Measurements from ENCODE around the gene TIMP1.
"Not testable (repeated sequence)": the region's sequence is repeated elsewhere in the genome, so short reads cannot be mapped to it uniquely, and the experiment has no call there.

The TIMP1 gene

DNA sequence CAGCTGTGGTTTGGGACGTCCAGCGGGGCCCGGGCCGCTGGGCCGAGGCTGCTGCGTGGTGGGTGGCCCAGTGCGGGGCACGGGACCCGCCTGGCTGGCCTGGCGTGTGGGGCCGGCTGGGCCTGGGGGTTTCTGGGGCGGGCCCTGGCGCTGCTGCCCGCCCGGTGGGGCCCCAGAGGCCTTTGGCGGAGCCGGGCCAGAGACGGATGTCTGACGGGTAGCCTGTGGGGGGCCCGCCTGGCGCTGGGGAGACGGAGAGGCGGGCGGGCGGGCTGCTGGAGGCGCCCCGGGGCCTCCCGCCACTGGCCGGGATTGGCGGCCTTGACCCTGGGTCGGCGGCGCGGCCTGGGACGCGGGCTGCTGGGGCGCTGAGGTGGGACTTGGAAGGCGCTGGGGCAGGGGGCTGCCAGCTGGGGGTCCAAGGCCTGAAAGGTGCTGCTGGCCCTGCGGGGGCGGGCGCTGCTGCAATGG lies 8.1 kb upstream of the TIMP1 start:
- no peak for DNase-seq

DNA sequence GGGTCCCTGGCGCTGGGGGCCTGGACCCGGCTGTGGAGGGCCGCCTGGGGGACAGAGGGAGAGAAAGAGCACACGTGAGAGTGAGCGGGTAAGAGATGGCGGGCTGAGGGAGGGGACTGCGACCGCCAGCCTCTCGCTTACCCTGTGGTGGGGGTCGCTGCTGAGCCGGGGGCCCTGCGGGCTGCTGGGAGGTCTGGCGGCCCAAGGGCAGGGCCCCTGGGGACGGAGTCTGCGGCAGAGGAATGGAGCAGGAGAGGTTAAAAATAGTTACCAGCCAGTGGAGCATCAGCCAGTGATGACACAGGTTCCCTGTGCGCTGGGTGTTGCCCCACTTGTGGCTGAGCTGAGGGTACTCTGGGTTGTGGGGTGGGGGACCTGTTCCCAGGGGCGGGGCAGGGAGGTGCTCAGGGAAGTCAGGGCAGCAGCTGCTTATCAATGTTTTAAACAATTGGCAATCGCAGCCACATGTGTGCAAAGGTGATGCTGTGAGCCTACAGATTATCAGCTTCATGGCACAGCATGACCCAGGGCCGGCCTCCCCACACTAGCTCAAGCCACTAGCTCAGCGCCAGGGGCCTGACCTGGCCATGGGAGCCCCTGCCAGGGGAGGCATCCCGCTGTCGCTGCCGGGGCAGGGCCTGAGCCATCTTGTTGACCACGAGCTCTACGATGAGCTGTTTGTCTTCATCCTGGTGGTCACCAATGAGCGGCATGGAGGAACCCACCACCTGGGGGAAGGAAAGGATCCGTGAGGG lies 7.5 kb upstream of the TIMP1 start:
- no peak for DNase-seq

DNA sequence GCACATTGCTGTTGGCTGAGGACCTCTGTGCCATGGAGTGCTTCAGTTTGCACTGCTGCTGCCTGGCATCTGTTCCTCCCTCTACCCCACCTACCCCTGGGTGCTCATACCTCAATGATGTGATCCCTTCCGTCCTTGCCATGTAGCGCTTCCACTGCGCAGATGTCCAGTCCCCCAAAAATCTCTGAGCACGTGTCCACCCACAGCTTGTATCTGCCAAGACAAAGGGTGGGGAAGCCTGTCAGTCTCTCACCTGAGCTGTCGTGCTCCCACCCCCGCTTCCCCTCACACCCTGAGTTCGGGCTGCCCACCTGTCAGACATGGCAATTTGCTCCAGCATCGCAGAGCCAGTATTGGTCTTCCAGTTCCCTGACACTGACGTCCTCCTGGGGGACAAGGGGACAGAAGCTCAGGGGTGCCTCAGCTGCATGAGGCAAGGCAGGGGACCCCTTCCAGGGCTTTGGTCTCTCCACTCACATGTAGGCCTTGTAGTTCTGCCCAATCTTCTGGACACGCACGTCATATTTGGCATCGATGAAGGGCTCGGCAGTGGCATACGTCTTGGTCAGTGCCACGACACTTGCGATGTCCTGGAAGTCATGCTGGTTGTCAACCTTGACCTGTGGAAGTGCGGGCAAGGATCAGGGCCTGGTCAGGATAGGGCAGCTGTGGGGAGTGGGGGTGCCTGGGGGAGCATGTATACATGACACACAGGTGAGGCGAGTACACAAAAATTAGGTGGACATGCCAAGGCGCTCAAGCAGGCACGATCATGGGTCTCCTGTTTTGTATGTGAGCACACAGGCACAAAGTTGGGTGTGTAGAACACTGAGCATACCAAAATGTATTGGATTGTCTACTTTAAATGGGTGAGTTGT lies 6.0 kb upstream of the TIMP1 start:
- DNase-seq = no peak

DNA sequence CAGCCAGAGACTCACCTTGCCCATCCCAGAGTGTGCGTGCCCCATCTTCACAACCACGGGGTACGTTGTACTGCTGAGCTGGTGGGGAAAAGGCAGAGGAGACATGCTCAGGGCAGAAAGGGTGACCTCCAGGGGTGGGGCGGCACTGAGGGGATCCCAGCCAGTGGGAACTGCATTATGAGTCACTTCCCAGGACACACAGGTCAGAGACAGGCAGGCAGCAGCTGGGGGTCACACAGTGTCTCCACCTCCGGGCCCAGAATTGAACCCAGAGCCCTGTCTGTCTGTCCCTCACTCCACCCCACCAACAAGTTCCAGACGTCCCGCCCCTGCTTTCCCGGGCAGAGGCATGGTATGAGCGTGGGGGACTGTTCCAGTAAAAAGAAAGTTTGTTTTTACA lies 4.8 kb upstream of the TIMP1 start:
- no peak for DNase-seq

DNA sequence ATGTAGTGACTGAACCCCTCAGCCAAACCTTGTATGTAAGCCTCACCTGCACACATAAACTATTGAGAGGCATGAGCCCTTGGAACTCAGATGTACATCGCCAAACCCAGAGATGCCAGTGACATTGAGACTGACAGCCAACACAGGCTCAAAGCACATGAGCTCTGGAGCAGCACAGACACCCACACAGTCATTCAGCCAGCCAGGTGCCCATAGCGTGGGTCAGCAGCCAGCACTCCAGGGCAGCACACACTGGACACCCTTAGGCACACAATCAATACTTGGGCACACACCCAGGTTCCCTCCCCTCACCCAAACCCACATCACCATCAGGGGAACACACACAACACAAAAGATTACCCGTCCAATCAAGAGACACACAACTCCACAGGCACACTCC lies 4.3 kb upstream of the TIMP1 start:
- no peak for DNase-seq

DNA sequence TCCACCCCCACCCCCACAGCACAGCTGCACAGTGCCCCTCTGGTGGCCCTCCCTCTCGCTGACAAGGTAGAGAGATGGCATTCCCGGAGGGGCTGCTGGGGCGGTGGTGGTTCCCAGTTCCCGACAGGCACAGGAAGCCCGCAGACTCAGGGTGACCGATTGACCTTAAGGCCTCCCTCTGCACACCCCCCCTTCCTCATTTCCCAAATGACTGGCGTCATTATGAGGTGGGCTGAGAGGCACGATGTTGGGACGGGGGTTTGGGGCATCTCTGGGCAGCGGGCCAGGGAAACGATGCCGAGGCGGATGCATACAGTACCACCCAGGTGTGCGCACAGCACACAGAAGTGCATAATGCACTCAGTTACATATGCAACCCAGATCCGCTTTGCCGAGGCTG lies 3.5 kb upstream of the TIMP1 start:
- DNase-seq = no peak

DNA sequence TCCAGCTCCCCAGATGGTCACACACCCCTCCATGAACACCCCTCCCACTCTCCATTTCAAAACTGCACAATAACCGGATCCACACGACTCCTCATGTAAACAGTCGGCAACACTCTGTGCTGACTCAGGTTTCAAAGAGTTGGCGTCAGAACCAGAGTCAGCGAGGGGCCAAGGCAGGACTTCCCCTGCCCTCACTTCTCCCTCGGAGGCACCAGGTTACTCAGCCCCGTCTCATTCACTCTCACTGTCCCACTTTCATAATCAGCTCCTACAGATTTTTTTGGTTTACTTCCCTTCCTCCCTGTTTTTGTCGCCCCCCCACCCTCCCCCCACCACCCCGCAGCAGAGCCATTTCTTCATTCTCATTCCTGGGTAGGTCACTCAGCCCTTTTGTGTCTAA lies 2.7 kb upstream of the TIMP1 start:
- DNase-seq = no peak

DNA sequence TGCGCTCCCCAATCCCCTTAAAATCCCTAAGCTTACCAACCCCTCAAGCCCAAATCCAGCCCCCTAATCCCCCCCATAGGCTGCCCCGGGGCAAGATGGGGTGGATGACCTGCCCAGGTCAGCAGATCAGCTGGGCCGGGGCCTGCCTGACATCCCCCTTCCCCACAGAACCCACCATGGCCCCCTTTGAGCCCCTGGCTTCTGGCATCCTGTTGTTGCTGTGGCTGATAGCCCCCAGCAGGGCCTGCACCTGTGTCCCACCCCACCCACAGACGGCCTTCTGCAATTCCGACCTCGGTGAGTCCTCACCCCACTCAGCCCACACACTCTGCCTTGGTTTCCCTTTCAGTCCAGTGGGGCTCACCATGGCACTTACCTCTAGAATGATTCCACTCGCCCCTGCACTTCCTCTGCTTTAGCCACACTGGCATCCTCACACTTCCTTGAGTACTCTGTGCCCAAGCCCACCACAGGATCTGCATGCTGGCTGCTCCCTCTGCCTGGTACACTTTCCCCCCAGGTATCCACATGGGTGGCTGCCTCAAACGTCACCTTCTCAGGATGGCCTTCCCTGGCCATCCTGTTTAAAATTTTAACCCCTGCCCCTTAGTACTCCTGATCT lies 1.1 kb downstream of the TIMP1 start:
- no peak for DNase-seq

DNA sequence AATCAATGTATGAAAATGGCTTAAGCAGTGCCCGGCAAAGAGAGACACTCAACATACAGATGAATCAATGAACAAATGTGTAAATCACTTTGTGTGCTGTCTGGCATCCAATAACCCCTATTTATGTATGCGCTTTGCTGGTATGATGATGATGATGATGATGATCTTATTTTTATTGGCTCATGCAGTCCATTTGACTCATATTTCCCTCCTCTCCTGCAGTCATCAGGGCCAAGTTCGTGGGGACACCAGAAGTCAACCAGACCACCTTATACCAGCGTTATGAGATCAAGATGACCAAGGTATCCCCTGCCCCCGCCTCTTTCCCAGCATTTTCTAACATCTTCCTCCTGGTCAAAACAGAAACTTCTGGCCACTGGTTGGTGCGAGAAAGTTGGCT lies 2.5 kb downstream of the TIMP1 start:
- DNase-seq = no peak

DNA sequence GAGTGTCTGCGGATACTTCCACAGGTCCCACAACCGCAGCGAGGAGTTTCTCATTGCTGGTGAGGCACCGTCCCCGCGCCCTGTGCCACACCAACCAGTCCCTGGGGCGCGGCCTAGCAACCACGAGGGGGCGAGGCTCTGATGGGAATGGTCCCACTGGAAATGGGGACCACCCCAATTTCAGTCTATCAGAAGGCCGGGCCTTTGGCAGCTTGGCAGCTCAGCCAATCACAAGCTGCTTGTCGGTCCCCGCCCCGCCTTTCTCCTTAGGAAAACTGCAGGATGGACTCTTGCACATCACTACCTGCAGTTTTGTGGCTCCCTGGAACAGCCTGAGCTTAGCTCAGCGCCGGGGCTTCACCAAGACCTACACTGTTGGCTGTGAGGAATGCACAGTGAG lies 3.0 kb downstream of the TIMP1 start:
- DNase-seq = no peak

DNA sequence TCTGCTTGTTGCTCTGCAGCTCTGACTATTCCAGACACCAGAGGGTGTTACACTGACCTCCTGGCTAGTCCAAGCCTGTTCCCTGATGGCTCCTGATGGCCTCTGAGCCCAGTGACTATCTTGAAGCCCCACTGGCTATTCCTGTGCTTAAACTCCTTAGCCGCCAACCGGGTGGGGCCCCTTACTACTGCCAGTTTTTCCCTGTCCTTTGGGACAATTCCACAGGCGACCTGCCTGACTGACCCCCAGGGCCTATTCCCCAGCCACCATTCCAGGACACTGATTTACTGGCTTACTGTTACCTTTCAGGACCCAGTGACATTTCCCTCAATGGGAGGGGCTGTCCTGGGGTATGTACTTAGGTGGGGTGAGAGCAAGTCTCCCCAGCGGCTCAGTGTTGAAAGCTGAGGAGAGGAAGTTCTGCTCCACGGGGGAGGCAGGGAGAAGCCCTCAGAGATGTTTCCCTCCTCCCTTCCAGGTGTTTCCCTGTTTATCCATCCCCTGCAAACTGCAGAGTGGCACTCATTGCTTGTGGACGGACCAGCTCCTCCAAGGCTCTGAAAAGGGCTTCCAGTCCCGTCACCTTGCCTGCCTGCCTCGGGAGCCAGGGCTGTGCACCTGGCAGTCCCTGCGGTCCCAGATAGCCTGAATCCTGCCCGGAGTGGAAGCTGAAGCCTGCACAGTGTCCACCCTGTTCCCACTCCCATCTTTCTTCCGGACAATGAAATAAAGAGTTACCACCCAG lies 4.0 kb downstream of the TIMP1 start:
- DNase-seq = no peak

DNA sequence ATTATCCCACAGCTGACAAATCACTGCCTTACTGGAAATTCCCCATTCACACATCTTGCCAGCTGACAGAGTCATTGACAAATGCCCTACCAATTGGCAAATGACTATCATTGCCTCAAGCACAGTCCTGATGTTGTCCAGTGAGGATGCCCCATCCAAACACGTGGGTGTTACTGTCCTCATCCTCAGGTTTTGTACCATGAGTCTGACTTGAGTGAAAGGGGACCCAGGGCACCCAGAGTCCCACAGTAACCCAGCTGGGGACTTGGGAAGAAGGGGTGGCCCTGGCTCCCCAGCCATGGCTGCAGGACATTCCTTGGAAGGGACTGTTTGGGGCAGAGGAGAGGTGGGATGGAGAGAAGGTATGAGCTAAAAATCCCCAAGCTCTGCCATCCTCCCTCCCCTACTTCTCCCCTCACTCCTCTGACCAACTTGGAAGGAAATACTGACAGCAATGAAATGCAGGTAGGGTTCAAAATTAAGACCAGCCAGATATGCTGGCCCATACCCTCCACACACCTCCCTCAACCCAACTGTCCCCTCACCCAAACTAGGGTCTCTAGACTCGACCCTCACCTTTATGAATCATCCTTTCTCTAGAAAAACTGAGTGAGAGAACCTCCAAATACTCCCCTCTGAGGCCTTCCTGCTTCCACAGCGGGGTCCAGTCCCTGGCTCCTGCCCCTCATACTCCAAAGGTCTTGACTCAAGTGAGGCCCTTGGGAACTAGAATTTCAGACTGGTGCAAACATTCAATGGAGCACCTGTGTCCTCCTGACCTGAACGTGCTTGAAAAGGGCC lies 5.1 kb downstream of the TIMP1 start:
- DNase-seq = no peak

DNA sequence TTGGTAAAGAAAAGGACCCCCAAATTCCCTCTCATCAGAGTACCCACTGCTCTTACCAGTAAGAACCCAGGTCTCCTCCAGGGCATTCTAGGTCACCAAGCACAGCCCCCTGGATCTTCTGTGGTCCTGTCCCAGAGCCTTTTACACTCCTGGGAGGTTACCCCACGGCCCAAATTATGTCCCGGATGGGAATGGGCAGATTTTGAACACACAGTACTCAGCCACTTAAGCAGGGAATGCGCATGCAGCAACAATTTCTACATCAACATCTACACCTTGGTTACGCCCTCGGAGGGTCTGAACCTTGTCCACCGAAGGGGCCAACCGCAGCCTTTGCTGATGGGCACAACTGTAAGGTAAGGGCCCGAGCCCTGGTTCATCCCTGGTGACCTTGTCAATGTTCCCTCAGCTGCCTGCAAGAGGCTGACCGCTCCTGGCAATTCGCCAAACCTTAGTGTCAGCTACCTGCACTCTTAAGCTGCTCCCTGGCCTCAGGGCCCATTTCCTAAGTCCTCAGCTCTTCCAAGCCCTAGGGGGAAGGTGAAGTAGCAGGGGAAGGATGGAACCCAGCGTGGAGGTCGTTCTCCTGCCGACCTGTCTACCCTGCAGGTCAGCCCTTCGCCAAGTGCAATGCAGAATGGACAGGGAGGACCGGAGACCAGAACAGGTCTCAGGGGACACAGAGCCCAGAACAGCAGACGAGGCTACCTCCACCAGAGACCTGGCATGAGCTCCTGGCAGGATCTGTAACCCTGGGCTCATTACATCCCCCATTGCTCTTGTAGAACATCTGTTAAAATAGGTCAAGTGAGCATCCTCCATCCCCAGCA lies 5.9 kb downstream of the TIMP1 start:
- DNase-seq = no peak

DNA sequence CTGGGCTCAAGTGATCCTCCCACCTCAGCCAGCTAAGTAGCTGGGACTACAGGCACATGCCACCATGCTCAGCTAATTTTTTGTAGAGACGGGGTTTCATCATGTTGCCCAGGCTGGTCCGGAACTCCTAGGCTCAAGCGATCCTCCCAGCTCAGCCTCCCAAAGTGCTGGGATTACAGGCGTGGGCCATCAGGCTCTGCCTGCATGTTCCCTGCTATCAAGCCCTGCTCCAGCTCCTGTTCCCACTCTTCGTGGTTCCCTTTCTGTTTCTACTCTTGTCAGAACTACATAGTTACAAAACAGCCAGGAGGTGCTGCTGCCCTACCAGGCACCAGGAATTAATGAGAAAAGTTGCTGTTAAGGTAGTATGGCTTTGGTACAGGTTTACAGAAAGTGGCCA lies 8.7 kb downstream of the TIMP1 start:
- DNase-seq = no peak

DNA sequence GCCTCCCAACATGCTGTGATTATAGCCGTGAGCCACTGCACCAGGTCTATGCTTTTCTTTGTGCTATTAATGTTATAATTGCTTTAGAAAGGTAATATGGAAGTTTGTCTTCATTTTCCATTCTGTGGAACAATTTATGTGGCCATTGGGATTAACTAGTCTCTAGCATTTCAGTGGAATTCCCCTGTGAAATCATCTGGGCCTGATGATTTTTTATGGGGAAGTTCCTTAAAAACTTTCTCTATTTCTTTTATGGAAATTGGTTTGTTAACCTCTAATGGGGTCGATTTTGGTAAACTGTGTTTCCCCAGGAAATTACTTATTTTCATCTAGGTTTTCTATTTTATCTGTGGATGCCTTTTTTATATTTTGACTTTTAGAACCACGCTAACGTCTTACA lies 11.3 kb downstream of the TIMP1 start:
- DNase-seq = no peak

DNA sequence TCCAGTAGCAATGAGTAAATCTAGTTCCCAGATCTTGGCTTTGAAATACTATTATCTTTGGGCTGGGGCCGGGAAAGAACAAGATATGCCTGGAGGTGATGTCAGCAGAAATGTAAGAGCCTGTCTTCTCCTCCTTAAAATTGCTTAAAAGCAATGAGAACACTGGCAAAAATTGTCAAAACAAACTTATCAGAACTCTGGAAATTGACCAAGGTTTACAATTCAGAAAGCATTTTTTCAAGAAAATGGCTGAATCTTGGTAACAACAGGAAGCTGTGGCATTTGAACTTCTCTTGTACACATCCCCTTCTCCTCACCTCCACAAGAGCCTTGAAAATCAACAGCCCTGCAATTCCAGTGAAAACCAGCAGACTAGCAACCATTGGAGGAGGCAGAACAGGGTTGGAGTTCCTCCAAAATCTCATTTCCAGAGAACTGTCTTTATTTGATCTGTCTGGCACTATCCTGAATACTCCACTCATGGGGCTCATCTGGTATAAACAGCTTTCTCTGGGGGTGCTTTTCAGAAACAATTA lies 13.5 kb downstream of the TIMP1 start:
- no peak for DNase-seq

DNA sequence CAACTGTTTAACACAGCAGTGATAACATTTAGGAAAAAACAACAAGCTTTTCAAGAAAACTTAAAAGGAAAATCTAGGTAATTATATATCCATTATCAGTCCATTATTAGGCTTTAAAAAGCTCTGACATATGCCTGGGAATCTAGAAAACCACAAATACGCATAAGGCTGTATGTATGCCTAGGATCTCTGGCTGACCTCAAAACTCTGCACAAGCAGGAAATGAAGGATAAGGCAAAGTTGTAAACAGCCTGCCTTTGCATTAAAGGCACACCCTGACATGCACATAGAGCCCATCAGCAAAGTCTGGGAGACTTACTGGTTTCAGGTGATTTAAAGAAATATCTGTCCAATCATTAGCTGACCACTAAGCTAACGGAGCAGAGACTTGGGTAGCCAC lies 14.0 kb downstream of the TIMP1 start:
- DNase-seq = no peak

DNA sequence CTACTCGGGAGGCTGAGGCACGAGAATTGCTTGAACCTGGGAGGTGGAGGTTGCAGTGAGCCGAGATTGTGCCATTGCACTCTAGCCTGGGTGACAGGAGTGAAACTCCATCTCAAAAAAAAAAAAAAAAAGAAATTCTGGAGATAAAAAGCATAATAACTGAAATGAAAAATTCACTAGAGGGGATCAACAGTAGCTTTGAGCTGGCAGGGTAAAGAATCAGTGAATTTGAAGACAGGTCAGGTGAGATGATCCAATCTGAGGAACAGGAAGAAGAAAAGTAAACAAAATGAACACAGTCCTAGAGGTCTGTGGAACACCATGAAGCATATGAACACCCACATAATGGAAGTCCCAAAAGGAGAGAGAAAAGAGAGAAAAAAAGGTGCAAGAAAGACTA lies 15.0 kb downstream of the TIMP1 start:
- DNase-seq = no peak

DNA sequence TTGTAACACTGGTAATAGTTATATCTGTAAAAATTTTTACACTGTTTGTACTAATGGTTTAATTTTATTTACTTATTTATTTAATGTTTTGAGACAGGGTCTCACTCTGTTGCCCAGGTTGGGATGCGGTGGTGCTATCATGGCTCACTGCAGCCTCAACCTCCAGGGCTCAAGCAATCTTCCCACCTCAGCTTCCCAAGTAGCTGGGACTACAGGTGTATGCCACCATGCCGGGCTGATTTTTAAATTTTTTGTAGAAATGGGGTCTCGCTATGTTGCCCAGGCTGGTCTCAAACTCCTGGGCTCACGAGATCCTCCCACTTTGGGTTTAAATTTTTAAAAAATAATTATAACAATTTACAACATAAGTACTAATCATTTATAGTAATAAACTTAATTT lies 20.9 kb downstream of the TIMP1 start:
- DNase-seq = not testable (repeated sequence)

DNA sequence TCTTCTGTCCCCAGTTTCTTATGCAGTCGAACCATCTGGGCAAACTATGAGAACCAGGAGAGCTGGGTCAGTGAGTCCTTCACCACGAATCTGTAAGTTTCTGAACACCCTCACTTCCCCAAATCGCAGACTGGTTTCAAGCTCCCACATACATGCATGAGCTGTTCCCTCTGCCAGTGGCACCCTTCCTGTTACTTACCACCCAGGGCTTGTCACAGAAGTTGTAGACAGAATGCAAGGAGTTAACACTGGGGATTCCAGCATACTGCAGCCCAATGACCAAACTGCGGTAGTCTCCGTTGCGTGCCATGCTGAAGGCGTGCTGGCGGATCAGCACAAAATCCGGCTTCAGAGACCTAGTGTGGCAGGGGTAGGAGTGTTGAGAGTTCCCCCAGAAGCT lies 22.8 kb downstream of the TIMP1 start:
- DNase-seq = no peak

DNA sequence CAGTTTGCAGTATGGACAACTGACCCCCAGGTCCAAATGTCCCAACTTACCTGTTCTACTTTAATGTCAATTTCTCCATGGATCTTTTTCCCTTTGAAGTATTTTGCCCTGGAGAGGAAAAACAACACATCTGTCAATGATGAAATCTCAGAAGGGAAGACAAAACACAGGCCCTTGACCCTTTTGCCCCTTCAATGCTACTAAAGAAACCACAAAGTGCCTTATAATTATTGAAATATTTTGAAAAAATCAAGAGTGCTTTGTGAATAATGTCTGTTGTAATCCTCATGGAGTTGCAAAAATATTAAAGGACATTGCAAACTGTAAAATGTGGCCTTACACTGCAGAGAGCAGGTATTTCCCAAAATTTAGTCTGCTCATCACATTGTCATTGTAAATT lies 24.9 kb downstream of the TIMP1 start:
- DNase-seq = no peak
